HepG2 (cell line): ENCODE results near the gene TEX14. TPM values are rescaled to one million over a fixed set of nuclear protein-coding genes. Genes with fewer than 3 reads are reported as not detected.

ENCODE experiments used
- BRCA1 ChIP-seq: sonication (generic); formaldehyde crosslinking; IDR thresholded peaks from 2 replicates; pipeline ENCODE4 v1.4.0; 2020; ENCODE audit warnings: missing genetic modification reagents
- CBX5 ChIP-seq: sonication (generic); formaldehyde crosslinking; IDR thresholded peaks from 2 replicates; pipeline ENCODE4 v1.4.0; 2020; ENCODE audit warnings: missing genetic modification reagents, borderline replicate concordance
- CSRNP2 ChIP-seq: sonication (generic); formaldehyde crosslinking; conservative IDR thresholded peaks from 2 replicates; pipeline ENCODE4 v1.8.0; 2022; ENCODE audit warnings: low read depth, missing genetic modification reagents
- EED ChIP-seq: sonication (generic); formaldehyde crosslinking; IDR thresholded peaks from 2 replicates; pipeline ENCODE4 v1.5.0; 2020; ENCODE audit warnings: mild to moderate bottlenecking, missing genetic modification reagents
- FOXK1 ChIP-seq: sonication (generic); formaldehyde crosslinking; IDR thresholded peaks from 2 replicates; pipeline ENCODE4 v1.4.0; 2020; ENCODE audit warnings: low read depth, missing genetic modification reagents, borderline replicate concordance
- HNF1B ChIP-seq: sonication (generic); formaldehyde crosslinking; IDR thresholded peaks from 2 replicates; pipeline ENCODE4 v1.5.1; 2020; ENCODE audit warnings: mild to moderate bottlenecking, moderate library complexity, missing genetic modification reagents
- HNF4G ChIP-seq, 2 experiments: sonication (generic) in 1 of 2; formaldehyde crosslinking in 1 of 2; IDR thresholded peaks; 2 replicates each; pipeline versions ENCODE4 v1.4.0 to v1.6.1; 2011 to 2020; ENCODE audit warnings: borderline replicate concordance in 2 of 2, low read depth in 2 of 2, mild to moderate bottlenecking in 2 of 2, low read length in 1 of 2, missing genetic modification reagents in 1 of 2, moderate library complexity in 1 of 2
- JUND ChIP-seq: sonication (generic); formaldehyde crosslinking; IDR thresholded peaks from 2 replicates; pipeline ENCODE4 v1.8.0; 2022; ENCODE audit warnings: mild to moderate bottlenecking, missing genetic modification reagents
- LCORL ChIP-seq, 2 experiments: fragments of 450-650 bp in 1 of 2; sonication (generic) in 1 of 2; formaldehyde crosslinking in 1 of 2; IDR thresholded peaks; 2 replicates each; pipeline versions ENCODE4 v1.5.0 to v1.6.1; 2017 to 2020; ENCODE audit warnings: antibody characterized with exemption in 1 of 2, missing genetic modification reagents in 1 of 2
- MLX ChIP-seq: IDR thresholded peaks from 2 replicates; pipeline ENCODE4 v1.6.1; 2016
- MTA3 ChIP-seq: sonication (generic); formaldehyde crosslinking; IDR thresholded peaks from 2 replicates; pipeline ENCODE4 v1.4.0; 2020; ENCODE audit warnings: missing genetic modification reagents
- MTF1 ChIP-seq: sonication (generic); formaldehyde crosslinking; IDR thresholded peaks from 2 replicates; pipeline ENCODE4 v1.5.0; 2020; ENCODE audit warnings: missing genetic modification reagents
- POLR2G ChIP-seq: fragments of 200-400 bp; formaldehyde crosslinking; IDR thresholded peaks from 2 replicates; pipeline ENCODE4 v1.6.1; 2018; ENCODE audit warnings: mild to moderate bottlenecking, low read depth, low read length, moderate library complexity
- RAD21 ChIP-seq: fragments of 450-650 bp; formaldehyde crosslinking; IDR thresholded peaks from 2 replicates; pipeline ENCODE4 v1.5.0; 2020; ENCODE audit warnings: mild to moderate bottlenecking
- SRSF1 ChIP-seq: fragments of 200-400 bp; formaldehyde crosslinking; optimal IDR thresholded peaks from 2 replicates; pipeline ENCODE3; 2017; ENCODE audit warnings: mild to moderate bottlenecking, low read depth, low read length, moderate library complexity
- SRSF4 ChIP-seq: fragments of 200-400 bp; formaldehyde crosslinking; IDR thresholded peaks from one replicate; pipeline ENCODE4 v1.6.1; 2018; ENCODE audit warnings: mild to moderate bottlenecking, low read depth, low read length, moderate library complexity; ENCODE audit not compliant: poor library complexity, severe bottlenecking
- YEATS2 ChIP-seq: sonication (generic); formaldehyde crosslinking; IDR thresholded peaks from 2 replicates; pipeline ENCODE4 v1.4.0; 2020; ENCODE audit warnings: missing genetic modification reagents, borderline replicate concordance
- ZMYM2 ChIP-seq: sonication (generic); formaldehyde crosslinking; IDR thresholded peaks from 2 replicates; pipeline ENCODE4 v1.8.0; 2022; ENCODE audit warnings: mild to moderate bottlenecking, missing genetic modification reagents
- ZNF101 ChIP-seq: sonication (generic); formaldehyde crosslinking; IDR thresholded peaks from 2 replicates; pipeline ENCODE4 v1.4.0; 2020; ENCODE audit warnings: mild to moderate bottlenecking, low read depth, missing genetic modification reagents, borderline replicate concordance
- ZNF207 ChIP-seq: fragments of 450-650 bp; IDR thresholded peaks from 2 replicates; pipeline ENCODE4 v1.6.1; 2016; ENCODE audit warnings: antibody characterized with exemption, borderline replicate concordance
- ZNF3 ChIP-seq: IDR thresholded peaks from 2 replicates; pipeline ENCODE4 v1.7.0; 2017; ENCODE audit warnings: inconsistent platforms
- ZNF567 ChIP-seq: sonication (generic); formaldehyde crosslinking; IDR thresholded peaks from 2 replicates; pipeline ENCODE4 v1.8.1; 2023; ENCODE audit warnings: mild to moderate bottlenecking, missing genetic modification reagents, borderline replicate concordance
- ZNF749 ChIP-seq: sonication (generic); formaldehyde crosslinking; IDR thresholded peaks from 2 replicates; pipeline ENCODE4 v1.8.0; 2022; ENCODE audit warnings: mild to moderate bottlenecking, missing genetic modification reagents, moderate library complexity, borderline replicate concordance
- polyA plus RNA-seq, 8 experiments: library from polyadenylated mRNA; depleted of rRNA in 3 of 8; stranded (reverse) in 7 of 8; unstranded in 1 of 8; fragments of >200 nt; fragmentation: Illumina TruSeq in 4 of 8; extraction: Trizol in 4 of 8; gene quantifications; 2 replicates each; pipeline versions ENCODE4 v1.2.1 to v1.2.3, GENCODE V29; 2011 to 2016; ENCODE audit warnings: low read depth in 4 of 8, missing spikeins in 1 of 8, mixed read lengths in 1 of 8; ENCODE audit not compliant: insufficient read depth in 1 of 8
- total RNA-seq, 5 experiments: library from RNA; depleted of rRNA; stranded (reverse); fragments of >200 nt; fragmentation: Illumina TruSeq; extraction: Trizol; gene quantifications; 2 replicates each; pipeline ENCODE4 v1.2.3, GENCODE V29; 2016; ENCODE audit warnings: low read depth in 1 of 5
- TF ChIP-seq, protein P1 (sequence below): sonication (generic); formaldehyde crosslinking; IDR thresholded peaks from 2 replicates; pipeline ENCODE4 v1.4.0; 2020; ENCODE audit warnings: missing genetic modification reagents

Gene TEX14
- total and polyA plus RNA-seq, 2 of the 13 experiments (the other 11 are each of a cell fraction or from before 2014, with no cell fraction given), result 0.04 to 0.07 TPM

DNA sequence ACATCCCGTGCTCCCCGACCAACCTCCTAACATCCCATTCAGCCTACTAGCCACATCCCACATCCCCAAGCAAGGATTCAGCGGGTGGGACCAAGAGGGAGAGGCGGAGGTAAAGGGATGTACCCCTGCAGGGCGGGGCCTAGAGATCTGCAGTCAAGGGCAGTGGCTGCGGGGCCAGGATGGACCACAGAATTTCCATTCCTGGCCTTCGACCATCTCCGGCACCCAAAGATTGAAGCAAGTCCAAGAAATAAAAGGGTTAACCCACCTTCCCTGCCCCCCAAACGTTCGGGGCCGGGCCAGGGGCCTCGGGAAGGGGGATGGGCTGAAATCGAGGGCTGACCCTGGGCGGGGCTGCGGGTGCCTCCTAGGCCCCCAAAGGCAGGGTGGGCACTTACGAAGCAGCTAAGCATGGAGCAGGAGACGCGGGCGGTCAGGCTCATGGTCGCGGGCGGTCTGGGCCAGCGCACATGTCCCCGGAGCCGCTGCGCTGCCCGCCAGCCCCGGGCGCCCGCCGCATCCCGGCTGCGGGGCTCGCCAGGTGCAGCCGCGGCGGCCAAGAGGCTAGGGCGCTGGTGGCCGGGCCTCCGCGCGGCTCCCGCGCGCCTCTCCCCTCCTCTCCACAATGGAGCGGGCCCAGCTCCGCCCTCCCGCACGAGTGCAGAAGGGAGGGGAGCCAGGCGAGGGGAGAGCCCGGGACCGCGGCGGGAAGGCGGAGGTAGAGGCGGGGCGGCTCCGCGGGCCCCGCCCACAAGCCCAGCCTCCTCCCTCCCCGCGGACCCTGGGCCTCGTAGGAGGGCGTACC, 177.7 kb downstream of the TEX14 start, which contains the start of gene MTMR4 (continued):
- TF ChIP-seq CSRNP2 (CRISPR knock-in tag) (no peak), ZNF207 (no peak), RAD21 (CRISPR knock-in tag) (peak; percentile 48; the same call in 1 of the 2 replicates), JUND (CRISPR knock-in tag) (no peak), BRCA1 (CRISPR knock-in tag) (no peak), LCORL (IDR thresholded peaks at IDR 0.05) (no peak), LCORL (CRISPR knock-in tag; IDR thresholded peaks at IDR 0.05) (0 out of 2 replicates have a peak, but pooled peaks have one; percentile 17), HNF4G (IDR thresholded peaks at IDR 0.05; ENCODE audit: borderline replicate concordance, low read depth, low read length) (no peak), HNF4G (CRISPR knock-in tag; IDR thresholded peaks at IDR 0.05; ENCODE audit: borderline replicate concordance, low read depth) (no peak), EED (CRISPR knock-in tag) (0 out of 2 replicates have a peak, but pooled peaks have one; percentile 25), ZMYM2 (CRISPR knock-in tag) (no peak), ZNF749 (no peak), CBX5 (no peak; the same call in 1 of the 2 replicates), SRSF1 (no peak), MTF1 (CRISPR knock-in tag) (no peak), ZNF101 (CRISPR knock-in tag) (no peak), SRSF4 (no peak), YEATS2 (CRISPR knock-in tag) (peak; percentile 36; the same call in 1 of the 2 replicates), HNF1B (peak; percentile 68), MLX (CRISPR knock-in tag) (no peak), MTA3 (CRISPR knock-in tag) (no peak), POLR2G (peak; percentile 77), FOXK1 (CRISPR knock-in tag) (peak; percentile 40; the same call in 1 of the 2 replicates), ZNF567 (no peak), ZNF3 (CRISPR knock-in tag) (no peak)
- TF ChIP-seq, protein P1, sequence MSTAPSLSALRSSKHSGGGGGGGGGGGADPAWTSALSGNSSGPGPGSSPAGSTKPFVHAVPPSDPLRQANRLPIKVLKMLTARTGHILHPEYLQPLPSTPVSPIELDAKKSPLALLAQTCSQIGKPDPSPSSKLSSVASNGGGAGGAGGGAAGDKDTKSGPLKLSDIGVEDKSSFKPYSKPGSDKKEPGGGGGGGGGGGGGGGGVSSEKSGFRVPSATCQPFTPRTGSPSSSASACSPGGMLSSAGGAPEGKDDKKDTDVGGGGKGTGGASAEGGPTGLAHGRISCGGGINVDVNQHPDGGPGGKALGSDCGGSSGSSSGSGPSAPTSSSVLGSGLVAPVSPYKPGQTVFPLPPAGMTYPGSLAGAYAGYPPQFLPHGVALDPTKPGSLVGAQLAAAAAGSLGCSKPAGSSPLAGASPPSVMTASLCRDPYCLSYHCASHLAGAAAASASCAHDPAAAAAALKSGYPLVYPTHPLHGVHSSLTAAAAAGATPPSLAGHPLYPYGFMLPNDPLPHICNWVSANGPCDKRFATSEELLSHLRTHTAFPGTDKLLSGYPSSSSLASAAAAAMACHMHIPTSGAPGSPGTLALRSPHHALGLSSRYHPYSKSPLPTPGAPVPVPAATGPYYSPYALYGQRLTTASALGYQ, result no peak
